Motor neuron (in vitro differentiated cells): ENCODE results near the gene GOLGA6L2. TPM values are rescaled to one million over a fixed set of nuclear protein-coding genes. Genes with fewer than 3 reads are reported as not detected.
"Not testable (repeated sequence)": the region's sequence is repeated elsewhere in the genome, so short reads cannot be mapped to it uniquely, and the experiment has no call there.

Source experiments
- ATAC-seq, 8 experiments: fragments of 200-7000 bp; cut with Tn5 transposase; replicated peaks in 6 of 8; 2 replicates each; pipeline ENCODE4 v1.8.0; 2021; ENCODE audit warnings: mild to moderate bottlenecking in 8 of 8, moderate library complexity in 8 of 8
- H3K27ac ChIP-seq, 2 donors: fragments of 250-450 bp; sonication (Bioruptor Pico); 2 replicates each; pipeline ENCODE4 v1.9.0; 2021; ENCODE audit warnings: antibody characterized with exemption in 2 of 2, mild to moderate bottlenecking in 2 of 2, moderate library complexity in 1 of 2
- H3K4me1 ChIP-seq, 2 donors: fragments of 250-450 bp; sonication (Bioruptor Pico); replicated peaks in 1 of 2; 2 replicates each; pipeline ENCODE4 v1.6.1; 2021; ENCODE audit warnings: antibody characterized with exemption in 2 of 2, mild to moderate bottlenecking in 2 of 2, moderate library complexity in 1 of 2
- H3K4me3 ChIP-seq, 5 donors: fragments of 250-450 bp; sonication (Bioruptor Pico); 2 replicates each; pipeline ENCODE4 v1.9.0; 2021; ENCODE audit warnings: antibody characterized with exemption in 5 of 5, mild to moderate bottlenecking in 5 of 5, moderate library complexity in 4 of 5
- WGBS, 10 experiments: fragments of 450-650 bp; shearing (Covaris generic); methylation state at CpG; one replicate each; pipeline ENCODE4 v1.0.0; 2022; 5-methylcytosine and 5-hydroxymethylcytosine counted together
- in situ Hi-C, 9 experiments: fragments of 400-800 bp; cut with MboI; loops; one replicate each; pipeline ENCODE4 v1.15.0; 2021; ENCODE audit warnings: low sequenced_read_pairs in 9 of 9, low pct_unique_long_range_greater_than_20kb in 2 of 9; ENCODE audit not compliant: unreplicated experiment in 9 of 9
- total RNA-seq, 8 experiments: library from RNA; unstranded; fragments of 300-600 nt; gene quantifications; 2 replicates each; pipeline versions ENCODE4 v1.2.3 to v1.2.4, GENCODE V29; 2022

GOLGA6L2 gene
- total RNA-seq, 8 experiments from 2014 or later = 0.05 to 2.0 (median 0.34) TPM; not detected in 2

DNA sequence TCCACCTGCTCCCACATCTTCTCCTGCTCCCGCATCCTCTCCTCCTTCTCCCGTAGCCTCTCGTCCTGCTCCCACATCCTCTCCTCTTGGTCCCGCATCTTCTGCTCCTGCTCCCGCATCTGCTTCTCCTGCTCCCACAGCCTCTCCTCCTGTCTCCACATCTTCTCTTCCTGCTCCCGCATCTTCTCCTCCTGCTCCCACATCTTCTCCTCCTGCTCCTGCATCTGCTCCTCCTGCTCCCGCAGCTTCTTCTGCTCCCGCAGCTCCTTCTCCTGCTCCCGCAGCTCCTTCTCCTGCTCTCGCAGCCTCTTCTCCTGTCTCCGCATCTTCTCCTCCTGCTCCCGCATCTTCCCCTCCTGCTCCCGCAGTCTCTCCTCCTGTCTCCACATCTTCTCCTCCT, 5.8 kb downstream of the GOLGA6L2 start:
- H3K4me3 ChIP-seq = no peak overlapping the region
- no peaks in the 10 kb centered on the region for H3K4me1 ChIP-seq
- in situ Hi-C loops = no loop called here
- no peak for ATAC-seq
- 44 to 92% (median 83%) methylated on average over 3 to 13 of the region's 13 CpGs; no CpG with 5 or more reads in 1 of the 10 experiments for WGBS, 10 experiments
- no peak overlapping the region for H3K27ac ChIP-seq

DNA sequence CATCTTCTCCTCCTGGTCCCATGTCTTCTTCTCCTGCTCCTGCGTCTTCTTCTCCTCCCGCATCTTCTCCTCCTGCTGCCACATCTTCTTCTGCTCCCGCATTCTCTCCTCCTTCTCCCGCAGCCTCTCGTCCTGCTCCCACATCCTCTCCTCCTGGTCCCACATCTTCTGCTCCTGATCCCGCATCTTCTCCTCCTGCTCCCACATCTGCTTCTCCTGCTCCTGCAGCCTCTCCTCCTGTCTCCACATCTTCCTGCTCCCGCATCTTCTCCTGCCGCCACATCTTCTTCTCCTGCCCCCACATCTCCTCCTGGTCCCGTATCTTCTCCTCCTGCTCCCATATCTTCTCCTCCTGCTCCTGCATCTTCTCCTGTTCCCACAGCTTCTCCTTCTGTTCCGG, 6.4 kb downstream of the GOLGA6L2 start:
- no peak overlapping the region for H3K4me3 ChIP-seq
- ATAC-seq = no peak
- no peaks in the 10 kb centered on the region for H3K4me1 ChIP-seq
- WGBS, 10 experiments = 42 to 92% (median 85%) methylated on average over 3 to 10 of the region's 10 CpGs
- in situ Hi-C loops = no loop called here
- H3K27ac ChIP-seq = no peak overlapping the region

DNA sequence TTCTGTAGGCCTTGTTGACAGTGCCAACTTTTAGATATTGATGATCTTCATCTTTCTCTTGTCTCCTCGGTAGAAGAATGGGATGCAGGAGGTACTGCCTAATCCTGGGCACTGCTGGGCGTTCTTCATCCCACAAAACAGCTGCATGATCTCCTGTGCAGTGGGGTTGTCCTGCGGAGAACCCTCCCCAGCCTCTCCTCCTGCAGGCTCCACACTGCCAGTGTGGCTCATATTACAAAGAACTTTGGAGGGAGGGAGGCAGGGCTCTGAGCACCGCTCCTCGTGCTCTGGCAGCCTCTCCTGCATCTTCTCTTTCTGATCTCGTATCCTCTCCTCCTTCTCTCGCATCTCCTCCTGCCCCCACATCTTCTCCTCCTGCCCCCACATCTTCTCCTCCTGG, 7.5 kb downstream of the GOLGA6L2 start:
- ATAC-seq = no peak

DNA sequence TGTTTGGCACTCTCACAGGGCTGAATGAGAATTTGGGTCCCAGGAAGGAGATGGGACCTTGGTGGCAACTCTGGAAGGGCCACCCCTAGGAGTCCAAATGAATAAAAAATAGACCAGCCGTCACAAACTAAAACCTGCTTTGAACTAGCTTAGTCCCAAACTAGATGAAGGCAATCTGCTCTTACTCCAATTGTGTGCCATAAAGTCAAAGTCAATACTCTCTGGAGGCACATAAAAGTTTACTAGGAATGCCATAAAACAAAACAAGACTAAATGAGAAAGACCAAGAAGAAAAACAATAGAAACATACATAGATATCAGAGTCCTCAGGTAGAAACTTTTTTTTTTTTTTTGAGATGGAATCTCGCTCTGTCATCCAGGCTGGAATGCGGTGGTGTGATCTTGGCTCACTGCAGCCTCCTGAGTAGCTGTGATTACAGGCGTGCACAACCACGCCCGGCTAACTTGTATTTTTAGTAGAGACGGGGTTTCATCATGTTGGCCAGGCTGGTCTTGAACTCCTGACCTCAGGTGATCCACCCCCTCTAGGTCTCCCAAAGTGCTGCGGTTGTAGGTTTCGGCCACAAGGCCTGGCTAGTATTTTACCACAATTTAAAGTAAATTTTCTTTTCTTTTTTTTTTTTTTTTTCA, 8.1 kb downstream of the GOLGA6L2 start:
- Histone ChIP-seq H3K4me3 (no peak overlapping the region), H3K4me1 (no peaks in the 10 kb centered on the region), H3K27ac (no peak overlapping the region)
- 26 to 100% (median 66%) methylated on average over 1 to 6 of the region's 9 CpGs for WGBS, 10 experiments
- no peak for ATAC-seq
- in situ Hi-C loops = no loop called here

More for the DNA sequence above, 7.5 kb downstream of the GOLGA6L2 start:
- Histone ChIP-seq H3K27ac (no peak overlapping the region), H3K4me1 (no peaks in the 10 kb centered on the region), H3K4me3 (no peak overlapping the region)
- in situ Hi-C loops = no loop called here
- 33 to 86% (median 60%) methylated on average over 1 to 4 of the region's 7 CpGs; no CpG with 5 or more reads in 2 of the 10 experiments for WGBS, 10 experiments

DNA sequence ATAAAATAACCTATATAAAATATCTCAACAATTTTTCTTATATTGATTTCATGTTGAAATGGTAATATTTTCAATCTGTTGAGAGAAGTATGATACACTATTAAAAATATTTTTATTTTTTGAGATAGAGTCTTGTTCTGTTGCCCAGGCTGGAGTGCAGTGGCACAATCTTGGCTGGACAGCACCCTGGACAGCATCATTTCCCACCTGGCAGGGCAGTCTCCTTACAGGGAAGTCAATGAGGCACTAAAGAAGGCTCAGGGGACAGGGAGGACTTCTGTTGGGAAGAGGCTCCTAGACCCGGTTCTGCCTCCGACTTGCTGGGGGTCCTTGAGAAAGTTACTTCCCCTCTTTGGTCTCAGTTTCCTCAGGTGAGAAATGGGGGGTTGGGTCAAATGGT, 9.4 kb downstream of the GOLGA6L2 start:
- H3K27ac ChIP-seq = no peak overlapping the region
- ATAC-seq = no peak
- in situ Hi-C loops = no loop called here
- H3K4me1 ChIP-seq = no peaks in the 10 kb centered on the region
- H3K4me3 ChIP-seq = no peak overlapping the region
- 92% methylated on average over 2 of the region's 2 CpGs; no CpG with 5 or more reads in 9 of the 10 experiments for WGBS, 10 experiments

DNA sequence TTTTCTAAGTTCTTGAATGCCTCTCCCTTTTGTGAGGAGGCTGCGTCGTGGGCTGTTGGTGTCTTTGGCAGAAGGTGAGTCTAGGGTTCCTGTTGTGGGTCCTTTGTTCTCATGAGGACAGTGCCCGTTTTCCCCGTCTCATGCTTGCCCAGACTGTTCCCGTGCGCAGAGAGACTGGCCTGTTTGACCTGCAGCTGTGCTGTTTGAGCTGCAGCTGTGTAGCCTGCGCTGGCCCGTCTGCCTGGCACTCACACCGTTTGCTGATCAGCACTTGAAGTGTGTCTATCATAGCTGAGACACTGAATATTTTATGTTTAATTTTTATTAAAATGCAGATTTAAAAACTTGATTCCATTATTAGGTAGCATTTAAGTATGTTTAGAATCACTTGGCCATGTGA, 9.9 kb downstream of the GOLGA6L2 start:
- in situ Hi-C loops = no loop called here
- Histone ChIP-seq H3K27ac (no peak overlapping the region), H3K4me3 (no peak overlapping the region), H3K4me1 (no peaks in the 10 kb centered on the region)
- ATAC-seq = no peak
- 12 to 89% (median 54%) methylated on average over 1 to 8 of the region's 9 CpGs; no CpG with 5 or more reads in 3 of the 10 experiments for WGBS, 10 experiments

DNA sequence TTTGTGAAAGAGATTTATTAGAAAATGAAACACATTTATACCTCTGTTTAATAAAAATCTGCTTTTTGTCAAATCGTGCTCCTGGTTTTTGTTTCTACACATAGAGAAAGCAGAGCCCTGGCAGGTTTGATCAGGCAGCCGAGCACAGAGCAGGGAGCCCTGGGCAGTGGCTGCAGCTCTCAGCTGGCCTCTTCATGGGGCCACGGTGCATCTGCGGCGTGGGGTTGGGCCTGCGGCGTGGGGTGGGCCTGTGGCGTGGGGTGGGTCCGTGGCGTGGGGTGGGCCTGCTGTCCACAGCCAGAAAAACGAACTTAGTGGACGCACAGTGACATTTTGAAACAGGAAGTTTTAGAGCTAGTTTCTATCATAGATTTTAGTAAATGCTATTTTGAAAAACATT, 10.6 kb downstream of the GOLGA6L2 start:
- 20 to 100% (median 46%) methylated on average over 1 to 3 of the region's 12 CpGs; no CpG with 5 or more reads in 5 of the 10 experiments for WGBS, 10 experiments
- in situ Hi-C loops = no loop called here
- no peak overlapping the region for H3K4me3 ChIP-seq

DNA sequence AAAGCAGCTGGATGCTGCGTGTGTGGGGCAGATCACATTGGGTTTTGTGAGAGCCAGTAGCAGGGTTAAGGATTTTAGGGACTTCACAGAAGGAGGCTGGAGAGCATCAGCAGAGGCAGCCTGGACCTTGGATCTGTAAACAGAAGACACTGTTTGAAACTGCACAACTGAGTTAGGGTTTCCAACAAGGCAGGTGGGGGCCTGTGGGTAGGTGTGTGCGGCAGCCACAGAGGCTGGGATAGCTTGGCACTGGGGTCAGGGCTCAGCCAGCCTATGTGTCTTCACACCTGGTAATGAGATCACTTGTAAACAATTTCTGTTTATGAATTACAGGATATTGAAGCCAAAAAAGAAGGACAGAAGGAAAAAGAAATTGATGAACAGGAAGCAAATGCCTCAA, 12.3 kb downstream of the GOLGA6L2 start:
- H3K4me3 ChIP-seq, in situ Hi-C loops, ATAC-seq, H3K27ac ChIP-seq, H3K4me1 ChIP-seq: not testable (repeated sequence)
- 20 to 83% (median 80%) methylated on average over 1 to 2 of the region's 2 CpGs; no CpG with 5 or more reads in 7 of the 10 experiments for WGBS, 10 experiments

More for the DNA sequence above, 10.6 kb downstream of the GOLGA6L2 start:
- ATAC-seq = no peak
- Histone ChIP-seq H3K4me1 (no peaks in the 10 kb centered on the region), H3K27ac (no peak overlapping the region)

DNA sequence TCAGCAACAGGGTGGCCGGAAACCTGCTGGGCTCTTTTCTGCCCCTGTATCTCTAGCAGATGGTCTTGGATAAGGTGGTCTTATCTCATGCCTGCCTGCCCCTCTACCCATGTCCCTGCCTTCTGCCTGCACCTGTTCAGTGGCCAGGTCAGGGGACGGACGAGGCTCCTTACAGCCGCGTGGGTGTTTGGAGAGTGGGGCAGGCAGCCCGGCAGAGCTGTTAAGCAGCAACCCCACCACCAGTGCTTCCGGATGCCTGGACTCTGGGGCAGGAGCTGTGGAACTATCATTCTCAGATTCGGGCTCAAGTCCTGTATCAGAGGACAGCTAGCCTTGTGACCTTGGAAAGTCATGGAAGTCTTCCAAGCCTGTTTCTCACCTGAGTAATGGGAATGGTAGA, 21.7 kb downstream of the GOLGA6L2 start:
- H3K27ac ChIP-seq, ATAC-seq, H3K4me3 ChIP-seq, H3K4me1 ChIP-seq, in situ Hi-C loops: not testable (repeated sequence)
- 20 to 100% (median 100%) methylated on average over 1 to 2 of the region's 8 CpGs; no CpG with 5 or more reads in 7 of the 10 experiments for WGBS, 10 experiments

DNA sequence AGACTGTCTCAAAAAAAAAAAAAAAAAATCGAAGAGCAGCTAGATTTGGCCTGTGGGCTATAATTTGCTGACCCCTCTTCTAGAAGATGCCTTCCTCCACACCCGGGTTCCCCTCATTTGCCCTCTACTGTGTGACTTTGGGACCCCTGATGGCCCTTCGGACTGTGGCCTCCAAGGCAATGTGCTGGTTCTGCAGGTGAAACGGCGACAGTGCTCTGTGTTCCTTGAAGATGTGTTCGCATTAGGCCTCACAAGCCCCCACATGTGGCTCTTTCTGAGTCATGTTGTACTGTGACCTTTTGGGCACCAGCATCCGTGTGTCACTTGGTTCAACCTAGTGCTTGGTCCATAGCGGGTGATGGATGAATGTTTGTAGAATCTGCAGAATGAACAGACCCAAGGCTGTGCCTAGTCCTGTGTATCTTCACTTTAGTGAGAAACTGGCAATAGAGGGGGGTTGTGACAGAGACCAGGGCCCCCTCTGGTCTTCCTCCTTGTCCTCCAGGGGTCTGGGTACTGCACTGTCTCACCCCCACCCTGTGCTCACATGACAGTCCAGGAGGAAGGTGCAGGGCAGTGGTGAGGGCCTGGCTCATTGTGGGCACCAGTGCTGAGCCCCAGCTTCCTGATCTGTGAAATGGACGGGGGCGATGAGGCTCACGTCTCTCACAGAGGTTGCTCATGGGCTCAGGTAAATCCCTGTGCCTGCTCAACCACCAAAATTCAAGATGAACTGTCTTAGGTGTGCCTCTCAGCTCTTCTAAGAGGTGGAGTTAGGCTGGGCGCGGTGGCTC, 22.7 kb downstream of the GOLGA6L2 start:
- in situ Hi-C loops = no loop called here
- ATAC-seq = no peak
- Histone ChIP-seq H3K27ac (no peak overlapping the region), H3K4me3 (no peak overlapping the region), H3K4me1 (no peaks in the 10 kb centered on the region)
- 60 to 87% (median 70%) methylated on average over 1 to 10 of the region's 13 CpGs; no CpG with 5 or more reads in 5 of the 10 experiments for WGBS, 10 experiments

DNA sequence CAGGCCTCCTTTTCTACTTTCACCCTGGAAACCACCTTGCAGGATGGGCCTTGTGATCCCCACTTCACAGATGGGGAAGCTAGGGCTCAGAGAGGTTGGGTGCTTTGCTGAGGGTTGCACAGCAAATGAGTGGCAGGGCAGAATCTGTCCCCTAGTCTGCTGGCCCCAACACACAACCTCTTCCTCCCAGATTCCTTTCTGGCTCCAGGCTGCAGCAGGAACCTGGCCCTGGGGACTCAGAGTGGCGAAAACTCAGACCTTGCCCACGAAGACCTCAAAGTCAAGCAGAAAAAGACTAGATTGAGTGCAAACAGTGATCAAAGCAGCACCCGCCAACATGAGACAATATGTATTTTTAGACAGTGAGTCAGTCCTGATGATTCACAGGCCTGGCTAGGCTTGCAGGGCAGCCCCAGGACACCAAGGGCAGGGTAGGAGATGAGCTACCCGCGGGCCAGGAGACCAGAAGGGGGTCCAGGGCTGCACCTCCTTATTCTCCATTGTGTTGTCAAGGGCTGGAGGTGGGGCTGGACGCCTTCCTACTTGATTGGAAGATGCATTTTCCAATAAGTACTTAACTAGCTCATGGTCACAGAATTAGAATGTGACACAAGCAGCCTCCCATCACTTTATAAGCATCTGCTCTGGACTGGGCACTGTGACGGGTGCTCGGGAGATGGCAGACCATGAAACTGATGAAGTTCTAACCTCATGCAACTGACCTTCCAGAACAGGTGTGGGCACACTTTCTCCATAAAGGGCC, 23.9 kb downstream of the GOLGA6L2 start:
- 20 to 100% (median 100%) methylated on average over 1 to 2 of the region's 8 CpGs; no CpG with 5 or more reads in 5 of the 10 experiments for WGBS, 10 experiments
- H3K4me1 ChIP-seq = no peaks in the 10 kb centered on the region
- peak; percentile 83 to 99 (median 93) for ATAC-seq

DNA sequence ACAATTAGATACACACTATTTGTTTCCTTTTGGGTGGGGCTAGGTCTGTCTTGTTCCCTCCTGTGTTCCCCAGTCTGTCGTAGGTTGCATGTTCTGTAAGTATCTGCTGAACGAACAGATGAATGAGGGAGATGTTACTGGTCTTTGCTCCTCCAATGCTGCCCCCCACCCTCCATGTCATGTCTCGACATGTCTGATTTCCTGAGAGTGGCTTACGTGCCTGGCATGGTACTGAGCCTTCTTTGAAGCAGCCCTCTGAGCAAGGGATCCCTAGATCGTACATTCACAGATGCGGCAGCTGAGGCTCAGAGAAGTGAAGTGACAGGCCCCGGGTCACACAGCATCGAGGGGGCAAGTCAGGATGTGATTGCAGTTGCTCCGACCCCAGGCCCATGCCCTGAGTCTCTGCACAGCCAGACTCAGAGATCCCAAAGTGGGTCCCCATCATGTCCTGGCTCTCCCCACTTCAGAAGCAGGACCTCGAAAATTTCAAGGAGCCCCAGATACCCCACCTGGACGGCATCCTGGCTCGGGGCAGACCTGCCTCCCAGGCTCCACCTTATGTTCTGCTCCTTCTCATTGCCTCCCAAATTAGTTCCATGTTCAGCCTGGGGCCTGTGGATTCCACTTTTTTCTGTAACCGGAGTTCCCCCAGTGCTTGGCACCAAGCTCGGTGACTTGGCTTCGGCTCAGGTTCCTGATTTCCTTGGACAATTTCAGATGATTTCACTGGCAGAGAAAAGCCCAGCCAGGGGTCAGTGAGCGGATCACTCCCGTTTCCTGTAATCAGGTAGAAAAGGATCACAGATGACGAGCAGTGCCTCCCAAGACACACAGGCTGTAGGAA, 24.7 kb downstream of the GOLGA6L2 start:
- WGBS, 10 experiments = 34 to 100% (median 80%) methylated on average over 1 to 11 of the region's 18 CpGs; no CpG with 5 or more reads in 3 of the 10 experiments
- Histone ChIP-seq H3K4me3 (no peak overlapping the region), H3K27ac (no peak overlapping the region), H3K4me1 (no peaks in the 10 kb centered on the region)
- in situ Hi-C loops = no loop called here
- ATAC-seq = no peak

More for the DNA sequence above, 23.9 kb downstream of the GOLGA6L2 start:
- in situ Hi-C loops = no loop called here
- H3K4me3 ChIP-seq = no peak overlapping the region
- H3K27ac ChIP-seq = no peak overlapping the region
